Measurements from ENCODE around the gene RASGRP1.

GRCh38 chr15:38525489-38525888 lies 39.1 kb downstream of the RASGRP1 start:
- TF ChIP-seq FOXM1 (IDR thresholded peaks at IDR 0.05; ENCODE audit: borderline replicate concordance): no peak
- TF ChIP-seq FOXK2 (IDR thresholded peaks at IDR 0.05): no peak
- no peak for TF ChIP-seq SP1 (IDR thresholded peaks at IDR 0.05)
- TF ChIP-seq ZNF384 (IDR thresholded peaks at IDR 0.05): no peak
- TF ChIP-seq PKNOX1 (IDR thresholded peaks at IDR 0.05): no peak
- TF ChIP-seq NFRKB (IDR thresholded peaks at IDR 0.05): no peak
- TF ChIP-seq L3MBTL2 (conservative IDR thresholded peaks at IDR 0.05): no peak
- no peak for TF ChIP-seq FOXA1 (IDR thresholded peaks at IDR 0.05)
- TF ChIP-seq TARDBP (IDR thresholded peaks at IDR 0.05): no peak
- no peak for TF ChIP-seq SUZ12 (IDR thresholded peaks at IDR 0.05)
- TF ChIP-seq HDGF (IDR thresholded peaks at IDR 0.05; ENCODE audit: borderline replicate concordance): no peak
- no peak for TF ChIP-seq ARNT (IDR thresholded peaks at IDR 0.05)
